LNCaP clone FGC (cell line): Measurements from ENCODE around the gene EBF3.

Source experiments
- DNase-seq: peaks from one replicate; pipeline ENCODE4 v3.0.0-alpha.2; 2011; ENCODE audit warnings: low read depth
- H3K4me3 ChIP-seq: 2 replicates; pipeline ENCODE4 v1.5.1; 2011; ENCODE audit warnings: mild to moderate bottlenecking, low read depth, low read length, control low read depth
- TF ChIP-seq, protein P1 (sequence below): IDR thresholded peaks from 2 replicates; pipeline ENCODE4 v1.5.1; 2012; ENCODE audit warnings: mild to moderate bottlenecking; ENCODE audit not compliant: control insufficient read depth, insufficient read depth; ENCODE audit errors: extremely low read depth

The EBF3 gene

DNA sequence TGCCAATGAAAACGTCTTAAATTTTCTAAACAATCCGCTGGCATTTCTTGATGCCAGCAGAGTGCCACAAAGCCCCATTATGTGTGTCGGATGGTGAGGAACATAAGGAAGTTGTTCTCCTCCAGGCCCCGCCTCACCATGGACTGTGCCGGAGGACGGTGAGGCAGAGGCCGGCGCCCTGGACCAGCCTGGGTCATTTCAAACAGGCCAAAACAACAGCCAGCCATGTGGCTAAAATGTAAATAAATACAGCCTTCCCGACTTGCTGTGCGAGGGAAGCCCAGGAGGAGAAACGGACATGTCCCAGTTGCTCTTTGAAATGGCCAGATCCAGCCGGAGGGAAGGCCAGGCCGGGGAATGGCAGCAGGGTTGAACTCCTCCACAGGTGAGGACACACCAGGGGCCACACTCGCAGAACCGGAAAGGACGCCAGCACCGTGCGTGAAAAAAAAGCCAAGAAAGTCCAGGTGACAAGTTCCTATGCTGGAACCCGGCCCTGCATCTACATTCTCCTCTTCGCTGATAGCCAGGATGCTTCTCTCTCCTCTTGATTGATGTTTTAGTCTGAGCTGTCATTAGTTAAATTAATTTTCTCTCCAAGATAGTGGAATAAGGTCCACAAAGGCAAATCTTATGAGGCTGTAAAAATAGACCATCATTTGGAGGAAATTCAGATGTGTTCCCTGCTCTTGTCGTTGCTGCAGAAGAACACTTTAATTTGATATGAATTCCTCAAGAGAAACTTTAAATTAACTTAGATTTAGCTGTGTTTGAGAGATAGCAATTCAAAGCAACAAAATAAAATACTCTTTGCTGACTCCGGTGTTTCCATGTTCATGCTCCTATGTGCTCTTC lies 64.6 kb downstream of the EBF3 start:
- no peak overlapping the region for H3K4me3 ChIP-seq
- TF ChIP-seq, protein P1, sequence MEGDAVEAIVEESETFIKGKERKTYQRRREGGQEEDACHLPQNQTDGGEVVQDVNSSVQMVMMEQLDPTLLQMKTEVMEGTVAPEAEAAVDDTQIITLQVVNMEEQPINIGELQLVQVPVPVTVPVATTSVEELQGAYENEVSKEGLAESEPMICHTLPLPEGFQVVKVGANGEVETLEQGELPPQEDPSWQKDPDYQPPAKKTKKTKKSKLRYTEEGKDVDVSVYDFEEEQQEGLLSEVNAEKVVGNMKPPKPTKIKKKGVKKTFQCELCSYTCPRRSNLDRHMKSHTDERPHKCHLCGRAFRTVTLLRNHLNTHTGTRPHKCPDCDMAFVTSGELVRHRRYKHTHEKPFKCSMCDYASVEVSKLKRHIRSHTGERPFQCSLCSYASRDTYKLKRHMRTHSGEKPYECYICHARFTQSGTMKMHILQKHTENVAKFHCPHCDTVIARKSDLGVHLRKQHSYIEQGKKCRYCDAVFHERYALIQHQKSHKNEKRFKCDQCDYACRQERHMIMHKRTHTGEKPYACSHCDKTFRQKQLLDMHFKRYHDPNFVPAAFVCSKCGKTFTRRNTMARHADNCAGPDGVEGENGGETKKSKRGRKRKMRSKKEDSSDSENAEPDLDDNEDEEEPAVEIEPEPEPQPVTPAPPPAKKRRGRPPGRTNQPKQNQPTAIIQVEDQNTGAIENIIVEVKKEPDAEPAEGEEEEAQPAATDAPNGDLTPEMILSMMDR, result no peak
- no peak for DNase-seq

DNA sequence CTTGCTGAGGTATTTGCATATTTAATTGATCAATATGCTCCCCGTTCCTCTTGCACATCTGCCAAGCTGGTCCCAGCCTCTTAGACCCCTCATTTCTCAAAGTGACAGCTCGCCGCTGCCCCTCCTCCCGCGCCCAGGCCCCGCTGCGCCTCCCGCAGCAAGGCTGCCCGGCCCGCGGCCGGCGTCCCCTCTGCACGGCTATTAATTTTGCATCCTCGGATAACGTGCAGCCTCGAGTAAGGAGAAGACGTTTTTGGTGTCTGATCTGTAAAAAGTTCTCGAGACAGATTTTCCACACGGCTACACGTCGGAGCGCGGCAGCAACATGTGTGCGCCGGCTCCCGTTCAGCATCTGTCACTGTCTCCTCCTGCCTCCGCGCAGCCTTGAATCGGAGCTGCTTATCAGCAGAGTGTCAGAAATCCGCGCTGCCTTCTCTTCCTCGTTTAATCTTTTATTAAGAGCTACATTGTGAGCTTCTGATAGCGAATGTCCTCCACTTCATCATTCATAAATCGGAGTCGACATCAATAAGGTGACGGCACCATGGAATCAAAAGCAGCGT lies 65.3 kb downstream of the EBF3 start:
- H3K4me3 ChIP-seq, result no peak overlapping the region
- DNase-seq, result no peak
- TF ChIP-seq, protein P1, result no peak

DNA sequence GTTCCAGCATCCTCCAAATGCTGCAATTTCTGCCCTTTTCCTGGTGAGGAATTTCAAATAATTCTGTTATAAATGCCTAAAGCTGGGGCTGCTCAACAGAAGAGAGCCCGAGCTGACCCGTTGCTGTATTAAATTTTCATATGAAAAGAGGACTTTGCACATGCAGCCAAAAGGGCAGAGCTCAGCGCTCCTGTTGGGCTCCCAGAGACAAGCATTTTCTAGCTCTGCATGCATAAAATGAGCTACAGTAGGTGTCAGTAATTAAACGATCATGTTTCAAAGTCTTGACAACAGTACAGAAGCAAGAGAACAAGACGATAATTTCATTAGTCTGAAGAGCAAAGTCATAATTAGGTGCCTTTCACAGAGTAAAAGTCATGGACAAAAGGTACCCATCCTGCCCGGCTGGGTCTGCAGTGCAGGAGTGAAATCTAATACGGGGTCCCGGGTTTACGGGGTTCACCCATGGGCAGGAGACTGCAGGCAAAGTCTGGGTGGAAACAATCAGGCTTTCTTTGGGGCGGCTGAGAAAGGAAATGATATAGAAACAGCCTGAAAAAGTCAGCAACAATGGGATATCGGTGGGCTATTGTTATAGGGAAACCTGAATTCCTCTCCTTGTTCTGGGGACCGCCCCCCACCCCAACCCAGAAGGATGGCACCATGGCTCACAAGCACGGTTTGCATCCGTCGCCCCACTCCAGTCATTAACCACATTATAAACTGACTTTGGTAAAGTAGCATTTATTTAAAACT lies 66.0 kb downstream of the EBF3 start:
- no peak for DNase-seq
- TF ChIP-seq, protein P1, result no peak
- H3K4me3 ChIP-seq, result no peak overlapping the region

DNA sequence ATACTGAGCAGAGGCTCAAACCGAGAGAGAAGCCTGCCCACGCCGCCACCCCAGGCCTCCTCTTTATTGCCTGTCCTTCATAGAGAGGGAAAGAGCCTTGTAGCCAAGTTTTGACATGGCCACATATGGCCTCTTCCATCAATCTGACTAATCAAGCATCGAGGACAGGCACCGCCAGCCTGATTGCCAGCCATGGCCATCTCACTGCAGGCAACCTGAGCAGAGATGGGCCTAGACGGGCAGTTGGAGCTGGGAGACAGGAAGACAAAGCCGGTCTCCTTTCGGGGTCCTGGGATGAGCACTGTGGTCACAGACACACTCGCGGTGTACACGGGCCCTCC lies 67.2 kb downstream of the EBF3 start:
- no peak overlapping the region for H3K4me3 ChIP-seq
- TF ChIP-seq, protein P1, result no peak
- DNase-seq, result no peak

DNA sequence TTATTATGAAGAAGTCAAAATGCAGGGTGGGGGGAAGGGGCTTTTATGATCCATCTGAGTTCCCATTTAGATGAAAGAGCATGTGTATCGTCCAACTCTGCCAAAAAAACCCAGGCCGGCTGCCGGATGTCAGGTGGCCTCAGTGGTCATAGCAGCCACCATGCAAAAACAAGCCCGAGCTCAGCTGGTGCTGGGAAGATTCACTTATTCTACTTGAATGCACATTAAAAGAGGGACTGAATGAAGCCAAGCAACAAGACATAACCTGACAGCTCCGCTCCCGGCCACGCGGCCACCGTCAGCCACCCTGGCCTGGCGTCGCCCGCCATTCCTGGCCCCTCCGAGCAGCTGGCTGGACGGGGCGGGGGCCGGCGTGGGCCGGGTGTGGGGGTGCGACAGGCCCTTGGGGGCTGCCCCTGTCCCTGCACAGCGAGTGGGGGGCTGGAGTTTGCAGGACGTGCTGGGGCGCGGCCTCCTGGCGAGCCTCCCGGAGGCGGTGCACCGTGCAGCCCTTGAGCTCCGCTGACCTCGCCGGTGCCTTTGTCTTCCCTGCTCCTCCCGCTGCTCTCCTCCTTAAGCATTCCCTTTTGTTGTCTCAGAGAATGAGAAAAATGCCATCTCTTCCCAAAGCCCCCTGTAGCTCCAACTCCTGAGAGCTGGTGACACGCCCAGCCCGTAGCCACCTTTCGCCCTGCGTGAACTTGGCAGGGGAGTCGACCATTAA lies 67.8 kb downstream of the EBF3 start:
- DNase-seq, result no peak
- TF ChIP-seq, protein P1, result no peak
- no peak overlapping the region for H3K4me3 ChIP-seq

DNA sequence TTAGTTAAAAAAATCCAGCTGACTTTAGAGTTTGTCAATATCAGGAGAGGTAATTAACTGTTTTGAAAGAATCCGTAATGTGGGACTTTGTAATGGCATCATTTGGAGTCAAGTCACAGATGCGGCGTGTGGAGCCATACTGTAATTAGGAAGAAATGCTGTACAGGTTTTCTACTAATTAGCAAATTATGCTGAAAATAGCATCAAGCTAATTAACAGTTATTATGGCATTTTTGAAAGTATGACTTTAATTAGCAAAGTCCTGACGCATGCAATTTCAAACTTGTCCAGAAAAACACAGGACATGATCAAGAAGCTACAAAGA lies 68.3 kb downstream of the EBF3 start:
- TF ChIP-seq, protein P1, result no peak
- H3K4me3 ChIP-seq, result no peak overlapping the region
- DNase-seq, result no peak
